GM21737 (cell line): ENCODE measurements around the gene TGOLN2.

Experiments
- ATAC-seq: cut with Tn5 transposase; IDR thresholded peaks from one replicate; pipeline ENCODE4 v1.9.1; 2021; ENCODE audit warnings: mild to moderate bottlenecking, moderate library complexity; ENCODE audit not compliant: unreplicated experiment

TGOLN2 gene

GRCh38 chr2:85269959-85270358, 57.8 kb downstream of the TGOLN2 start:
- ATAC-seq, result no peak
